Measurements from ENCODE around the gene THSD7A.

Gene THSD7A

GRCh38 chr7:11379641-11380040 is 452.4 kb downstream of the THSD7A start:
- no peak overlapping the region for H3K27ac ChIP-seq (ENCODE audit: low read depth, low read length)
- no peaks in the 10 kb centered on the region for H3K4me1 ChIP-seq (ENCODE audit: control insufficient read depth, insufficient read depth, low read length, unreplicated experiment)
- H3K4me3 ChIP-seq (ENCODE audit: low read depth, low read length), result no peak overlapping the region
- H3K36me3 ChIP-seq (ENCODE audit: insufficient read depth, low read length), result no peaks in the 10 kb centered on the region
- peaks cover 21% of the 10 kb centered on the region; the same call in 1 of the 2 replicates for H3K27me3 ChIP-seq (ENCODE audit: insufficient read depth, low read length)
- no peaks in the 10 kb centered on the region for H3K79me2 ChIP-seq (ENCODE audit: control insufficient read depth, insufficient read depth, low read length, unreplicated experiment)
- no peak overlapping the region for H2AFZ ChIP-seq (ENCODE audit: low read length, unreplicated experiment)

- Histone ChIP-seq H3K27ac (ENCODE audit: low read depth, low read length) (no peak overlapping the region), H2AFZ (ENCODE audit: low read length, unreplicated experiment) (no peak overlapping the region), H3K4me3 (ENCODE audit: low read depth, low read length) (no peak overlapping the region), H3K79me2 (ENCODE audit: control insufficient read depth, insufficient read depth, low read length, unreplicated experiment) (no peaks in the 10 kb centered on the region), H3K4me1 (ENCODE audit: control insufficient read depth, insufficient read depth, low read length, unreplicated experiment) (no peaks in the 10 kb centered on the region), H3K36me3 (ENCODE audit: insufficient read depth, low read length) (no peaks in the 10 kb centered on the region), H3K27me3 (ENCODE audit: insufficient read depth, low read length) (peaks cover 21% of the 10 kb centered on the region; the same call in 1 of the 2 replicates)
Observed at GRCh38 chr7:11376529-11376928, 455.5 kb downstream of the THSD7A start.

- H3K27ac ChIP-seq (ENCODE audit: low read depth, low read length), result no peak overlapping the region
- H3K4me1 ChIP-seq (ENCODE audit: control insufficient read depth, insufficient read depth, low read length, unreplicated experiment), result no peaks in the 10 kb centered on the region
- H2AFZ ChIP-seq (ENCODE audit: low read length, unreplicated experiment), result no peak overlapping the region
- H3K36me3 ChIP-seq (ENCODE audit: insufficient read depth, low read length), result no peaks in the 10 kb centered on the region
- H3K27me3 ChIP-seq (ENCODE audit: insufficient read depth, low read length), result peaks cover 20% of the 10 kb centered on the region; the same call in 1 of the 2 replicates
- H3K79me2 ChIP-seq (ENCODE audit: control insufficient read depth, insufficient read depth, low read length, unreplicated experiment), result no peaks in the 10 kb centered on the region
- no peak overlapping the region for H3K4me3 ChIP-seq (ENCODE audit: low read depth, low read length)
Observed at GRCh38 chr7:11374629-11375028, 457.4 kb downstream of the THSD7A start.

GRCh38 chr7:11373546-11374142 is 458.4 kb downstream of the THSD7A start:
- no peaks in the 10 kb centered on the region for H3K4me1 ChIP-seq (ENCODE audit: control insufficient read depth, insufficient read depth, low read length, unreplicated experiment)
- no peaks in the 10 kb centered on the region for H3K36me3 ChIP-seq (ENCODE audit: insufficient read depth, low read length)
- H3K27ac ChIP-seq (ENCODE audit: low read depth, low read length), result no peak overlapping the region
- H3K4me3 ChIP-seq (ENCODE audit: low read depth, low read length), result no peak overlapping the region
- H2AFZ ChIP-seq (ENCODE audit: low read length, unreplicated experiment), result no peak overlapping the region
- H3K79me2 ChIP-seq (ENCODE audit: control insufficient read depth, insufficient read depth, low read length, unreplicated experiment), result no peaks in the 10 kb centered on the region
- H3K27me3 ChIP-seq (ENCODE audit: insufficient read depth, low read length), result peaks cover 20% of the 10 kb centered on the region; the same call in 1 of the 2 replicates

GRCh38 chr7:11369696-11370095 is 462.3 kb downstream of the THSD7A start:
- Histone ChIP-seq H3K27ac (ENCODE audit: low read depth, low read length) (no peak overlapping the region), H3K79me2 (ENCODE audit: control insufficient read depth, insufficient read depth, low read length, unreplicated experiment) (no peaks in the 10 kb centered on the region), H3K27me3 (ENCODE audit: insufficient read depth, low read length) (0 out of 2 replicates have a peak, but pooled peaks cover 3% of the 10 kb centered on the region), H3K4me3 (ENCODE audit: low read depth, low read length) (no peak overlapping the region), H3K36me3 (ENCODE audit: insufficient read depth, low read length) (no peaks in the 10 kb centered on the region), H3K4me1 (ENCODE audit: control insufficient read depth, insufficient read depth, low read length, unreplicated experiment) (no peaks in the 10 kb centered on the region), H2AFZ (ENCODE audit: low read length, unreplicated experiment) (no peak overlapping the region)

- H3K27me3 ChIP-seq (ENCODE audit: insufficient read depth, low read length), result 0 out of 2 replicates have a peak, but pooled peaks cover 1% of the 10 kb centered on the region
- H3K4me1 ChIP-seq (ENCODE audit: control insufficient read depth, insufficient read depth, low read length, unreplicated experiment), result no peaks in the 10 kb centered on the region
- H2AFZ ChIP-seq (ENCODE audit: low read length, unreplicated experiment), result no peak overlapping the region
- no peaks in the 10 kb centered on the region for H3K79me2 ChIP-seq (ENCODE audit: control insufficient read depth, insufficient read depth, low read length, unreplicated experiment)
- H3K36me3 ChIP-seq (ENCODE audit: insufficient read depth, low read length), result no peaks in the 10 kb centered on the region
- no peak overlapping the region for H3K4me3 ChIP-seq (ENCODE audit: low read depth, low read length)
- H3K27ac ChIP-seq (ENCODE audit: low read depth, low read length), result no peak overlapping the region
Observed at GRCh38 chr7:11366118-11366517, 465.9 kb downstream of the THSD7A start.

GRCh38 chr7:11358637-11359036 is 473.4 kb downstream of the THSD7A start:
- no peaks in the 10 kb centered on the region for H3K79me2 ChIP-seq (ENCODE audit: control insufficient read depth, insufficient read depth, low read length, unreplicated experiment)

GRCh38 chr7:11355399-11356005 is 476.5 kb downstream of the THSD7A start:
- H3K4me3 ChIP-seq (ENCODE audit: low read depth, low read length), result no peak overlapping the region
- no peaks in the 10 kb centered on the region for H3K4me1 ChIP-seq (ENCODE audit: control insufficient read depth, insufficient read depth, low read length, unreplicated experiment)

More at GRCh38 chr7:11358637-11359036, 473.4 kb downstream of the THSD7A start:
- H3K36me3 ChIP-seq (ENCODE audit: insufficient read depth, low read length), result no peaks in the 10 kb centered on the region
- H3K4me3 ChIP-seq (ENCODE audit: low read depth, low read length), result no peak overlapping the region
- no peak overlapping the region for H3K27ac ChIP-seq (ENCODE audit: low read depth, low read length)
- no peaks in the 10 kb centered on the region for H3K4me1 ChIP-seq (ENCODE audit: control insufficient read depth, insufficient read depth, low read length, unreplicated experiment)
- H3K27me3 ChIP-seq (ENCODE audit: insufficient read depth, low read length), result peaks cover 28% of the 10 kb centered on the region
- no peak overlapping the region for H2AFZ ChIP-seq (ENCODE audit: low read length, unreplicated experiment)

GRCh38 chr7:11346302-11346701 is 485.7 kb downstream of the THSD7A start:
- Histone ChIP-seq H3K36me3 (ENCODE audit: insufficient read depth, low read length) (no peaks in the 10 kb centered on the region), H2AFZ (ENCODE audit: low read length, unreplicated experiment) (no peak overlapping the region), H3K4me3 (ENCODE audit: low read depth, low read length) (no peak overlapping the region), H3K79me2 (ENCODE audit: control insufficient read depth, insufficient read depth, low read length, unreplicated experiment) (no peaks in the 10 kb centered on the region), H3K4me1 (ENCODE audit: control insufficient read depth, insufficient read depth, low read length, unreplicated experiment) (no peaks in the 10 kb centered on the region), H3K27ac (ENCODE audit: low read depth, low read length) (no peak overlapping the region), H3K27me3 (ENCODE audit: insufficient read depth, low read length) (0 out of 2 replicates have a peak, but pooled peaks cover 5% of the 10 kb centered on the region)

More at GRCh38 chr7:11355399-11356005, 476.5 kb downstream of the THSD7A start:
- peaks cover 54% of the 10 kb centered on the region for H3K27me3 ChIP-seq (ENCODE audit: insufficient read depth, low read length)
- H3K79me2 ChIP-seq (ENCODE audit: control insufficient read depth, insufficient read depth, low read length, unreplicated experiment), result no peaks in the 10 kb centered on the region
- H3K36me3 ChIP-seq (ENCODE audit: insufficient read depth, low read length), result no peaks in the 10 kb centered on the region
- H3K27ac ChIP-seq (ENCODE audit: low read depth, low read length), result no peak overlapping the region
- no peak overlapping the region for H2AFZ ChIP-seq (ENCODE audit: low read length, unreplicated experiment)

GRCh38 chr7:11345621-11346020 is 486.4 kb downstream of the THSD7A start:
- no peak overlapping the region for H3K27ac ChIP-seq (ENCODE audit: low read depth, low read length)
- no peaks in the 10 kb centered on the region for H3K36me3 ChIP-seq (ENCODE audit: insufficient read depth, low read length)
- H3K4me3 ChIP-seq (ENCODE audit: low read depth, low read length), result no peak overlapping the region
- H2AFZ ChIP-seq (ENCODE audit: low read length, unreplicated experiment), result no peak overlapping the region
- no peaks in the 10 kb centered on the region for H3K27me3 ChIP-seq (ENCODE audit: insufficient read depth, low read length)
- no peaks in the 10 kb centered on the region for H3K4me1 ChIP-seq (ENCODE audit: control insufficient read depth, insufficient read depth, low read length, unreplicated experiment)
- no peaks in the 10 kb centered on the region for H3K79me2 ChIP-seq (ENCODE audit: control insufficient read depth, insufficient read depth, low read length, unreplicated experiment)

- Histone ChIP-seq H3K27me3 (ENCODE audit: insufficient read depth, low read length) (peaks cover 8% of the 10 kb centered on the region), H3K27ac (ENCODE audit: low read depth, low read length) (no peak overlapping the region), H3K79me2 (ENCODE audit: control insufficient read depth, insufficient read depth, low read length, unreplicated experiment) (no peaks in the 10 kb centered on the region), H3K4me1 (ENCODE audit: control insufficient read depth, insufficient read depth, low read length, unreplicated experiment) (no peaks in the 10 kb centered on the region), H2AFZ (ENCODE audit: low read length, unreplicated experiment) (peak overlapping the region; percentile 68), H3K4me3 (ENCODE audit: low read depth, low read length) (peak overlapping the region; percentile 57), H3K36me3 (ENCODE audit: insufficient read depth, low read length) (no peaks in the 10 kb centered on the region)
Observed at GRCh38 chr7:11343818-11344413, 488.1 kb downstream of the THSD7A start.
